H1 (cell line): ENCODE measurements around the gene CD69. TPM values are rescaled to one million over a fixed set of nuclear protein-coding genes. Genes with fewer than 3 reads are reported as not detected.

Experiments
- CBX8 ChIP-seq: fragments of 300-800, 300-1000 bp; sonication (generic); IDR thresholded peaks from 2 replicates; pipeline ENCODE4 v1.7.1; 2016; ENCODE audit warnings: low read depth, low read length, borderline replicate concordance
- EZH2 ChIP-seq: fragments of 200-600 bp; sonication (generic); IDR thresholded peaks from 2 replicates; pipeline ENCODE4 v1.7.1; 2012; ENCODE audit warnings: low read depth, mild to moderate bottlenecking, moderate library complexity, low read length, inconsistent platforms; ENCODE audit not compliant: severe bottlenecking
- KDM5A ChIP-seq: fragments of 200-600 bp; IDR thresholded peaks from 2 replicates; pipeline ENCODE4 v1.7.1; 2012; ENCODE audit warnings: mild to moderate bottlenecking, low read length, inconsistent platforms, mixed read lengths
- NANOG ChIP-seq: IDR thresholded peaks from 2 replicates; pipeline ENCODE4 v1.6.1; 2011; ENCODE audit warnings: low read length, low read depth, mild to moderate bottlenecking, inconsistent platforms; ENCODE audit not compliant: insufficient read depth, poor library complexity, severe bottlenecking
- SIN3A ChIP-seq, 2 experiments: IDR thresholded peaks in 1 of 2; conservative IDR thresholded peaks in 1 of 2; 2 replicates each; pipeline ENCODE4 v1.6.1; 2011 to 2012; ENCODE audit warnings: low read length in 2 of 2, improper control_type of control experiment in 1 of 2, low read depth in 1 of 2, mild to moderate bottlenecking in 1 of 2
- SRF ChIP-seq: IDR thresholded peaks from 2 replicates; pipeline ENCODE4 v1.6.1; 2011; ENCODE audit warnings: mild to moderate bottlenecking, low read depth, low read length, moderate library complexity
- TAF7 ChIP-seq: optimal IDR thresholded peaks from 2 replicates; pipeline ENCODE3; 2011; ENCODE audit warnings: low read depth, mild to moderate bottlenecking, inconsistent platforms, low read length, moderate library complexity, borderline replicate concordance
- polyA plus RNA-seq, 7 experiments: library from polyadenylated mRNA; depleted of rRNA in 3 of 7; stranded (reverse) in 5 of 7; unstranded in 2 of 7; fragments of >200 nt in 5 of 7; fragments of 200-250 nt in 2 of 7; gene quantifications; 1 replicate in 5 of 7; 2 replicates in 1 of 7; 4 replicates in 1 of 7; pipeline versions ENCODE4 v1.2.1 to v1.2.3, GENCODE V29; 2011 to 2013; ENCODE audit warnings: missing spikeins in 2 of 7, mixed read lengths in 2 of 7
- total RNA-seq: library from RNA; stranded (reverse); fragmentation: NEBNext Ultra II Directional; extraction: Animal tissue kit (Norgen Biotek cat#: 25700); gene quantifications from 2 replicates; pipeline ENCODE4 v1.2.1, GENCODE V29; 2021
- TF ChIP-seq, protein P1 (sequence below): fragments of 300-600 bp; sonication (generic); IDR thresholded peaks from 2 replicates; pipeline ENCODE4 v1.7.1; 2012; ENCODE audit warnings: low read length, moderate library complexity, mild to moderate bottlenecking, inconsistent platforms; ENCODE audit not compliant: insufficient replicate concordance
- TF ChIP-seq, protein P2 (sequence below): IDR thresholded peaks from 2 replicates; pipeline ENCODE4 v1.6.1; 2012; ENCODE audit warnings: low read length, inconsistent platforms

Gene CD69
- total and polyA plus RNA-seq, 2 of the 8 experiments (the other 6 are each of a cell fraction or from before 2014, with no cell fraction given): not detected

DNA sequence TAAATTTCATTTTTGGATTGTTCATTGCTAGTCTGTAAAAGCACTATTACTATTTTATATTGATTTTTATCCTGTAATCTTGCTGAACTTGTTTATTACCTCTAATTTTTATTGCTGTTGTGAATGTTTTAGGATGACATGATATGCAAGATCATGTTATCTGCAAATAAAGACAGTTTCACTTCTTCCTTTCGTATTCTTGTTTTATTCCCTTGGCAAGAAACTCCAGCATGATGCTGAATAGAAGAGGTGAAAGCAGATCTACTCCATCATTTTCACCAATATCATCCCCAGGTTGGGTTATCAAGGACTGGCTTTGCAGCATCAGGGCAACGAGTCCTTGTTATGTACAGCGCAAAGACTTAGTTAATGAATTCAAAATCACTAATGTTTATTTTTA is 25.1 kb downstream of the CD69 start (continued):
- TF ChIP-seq, protein P1, sequence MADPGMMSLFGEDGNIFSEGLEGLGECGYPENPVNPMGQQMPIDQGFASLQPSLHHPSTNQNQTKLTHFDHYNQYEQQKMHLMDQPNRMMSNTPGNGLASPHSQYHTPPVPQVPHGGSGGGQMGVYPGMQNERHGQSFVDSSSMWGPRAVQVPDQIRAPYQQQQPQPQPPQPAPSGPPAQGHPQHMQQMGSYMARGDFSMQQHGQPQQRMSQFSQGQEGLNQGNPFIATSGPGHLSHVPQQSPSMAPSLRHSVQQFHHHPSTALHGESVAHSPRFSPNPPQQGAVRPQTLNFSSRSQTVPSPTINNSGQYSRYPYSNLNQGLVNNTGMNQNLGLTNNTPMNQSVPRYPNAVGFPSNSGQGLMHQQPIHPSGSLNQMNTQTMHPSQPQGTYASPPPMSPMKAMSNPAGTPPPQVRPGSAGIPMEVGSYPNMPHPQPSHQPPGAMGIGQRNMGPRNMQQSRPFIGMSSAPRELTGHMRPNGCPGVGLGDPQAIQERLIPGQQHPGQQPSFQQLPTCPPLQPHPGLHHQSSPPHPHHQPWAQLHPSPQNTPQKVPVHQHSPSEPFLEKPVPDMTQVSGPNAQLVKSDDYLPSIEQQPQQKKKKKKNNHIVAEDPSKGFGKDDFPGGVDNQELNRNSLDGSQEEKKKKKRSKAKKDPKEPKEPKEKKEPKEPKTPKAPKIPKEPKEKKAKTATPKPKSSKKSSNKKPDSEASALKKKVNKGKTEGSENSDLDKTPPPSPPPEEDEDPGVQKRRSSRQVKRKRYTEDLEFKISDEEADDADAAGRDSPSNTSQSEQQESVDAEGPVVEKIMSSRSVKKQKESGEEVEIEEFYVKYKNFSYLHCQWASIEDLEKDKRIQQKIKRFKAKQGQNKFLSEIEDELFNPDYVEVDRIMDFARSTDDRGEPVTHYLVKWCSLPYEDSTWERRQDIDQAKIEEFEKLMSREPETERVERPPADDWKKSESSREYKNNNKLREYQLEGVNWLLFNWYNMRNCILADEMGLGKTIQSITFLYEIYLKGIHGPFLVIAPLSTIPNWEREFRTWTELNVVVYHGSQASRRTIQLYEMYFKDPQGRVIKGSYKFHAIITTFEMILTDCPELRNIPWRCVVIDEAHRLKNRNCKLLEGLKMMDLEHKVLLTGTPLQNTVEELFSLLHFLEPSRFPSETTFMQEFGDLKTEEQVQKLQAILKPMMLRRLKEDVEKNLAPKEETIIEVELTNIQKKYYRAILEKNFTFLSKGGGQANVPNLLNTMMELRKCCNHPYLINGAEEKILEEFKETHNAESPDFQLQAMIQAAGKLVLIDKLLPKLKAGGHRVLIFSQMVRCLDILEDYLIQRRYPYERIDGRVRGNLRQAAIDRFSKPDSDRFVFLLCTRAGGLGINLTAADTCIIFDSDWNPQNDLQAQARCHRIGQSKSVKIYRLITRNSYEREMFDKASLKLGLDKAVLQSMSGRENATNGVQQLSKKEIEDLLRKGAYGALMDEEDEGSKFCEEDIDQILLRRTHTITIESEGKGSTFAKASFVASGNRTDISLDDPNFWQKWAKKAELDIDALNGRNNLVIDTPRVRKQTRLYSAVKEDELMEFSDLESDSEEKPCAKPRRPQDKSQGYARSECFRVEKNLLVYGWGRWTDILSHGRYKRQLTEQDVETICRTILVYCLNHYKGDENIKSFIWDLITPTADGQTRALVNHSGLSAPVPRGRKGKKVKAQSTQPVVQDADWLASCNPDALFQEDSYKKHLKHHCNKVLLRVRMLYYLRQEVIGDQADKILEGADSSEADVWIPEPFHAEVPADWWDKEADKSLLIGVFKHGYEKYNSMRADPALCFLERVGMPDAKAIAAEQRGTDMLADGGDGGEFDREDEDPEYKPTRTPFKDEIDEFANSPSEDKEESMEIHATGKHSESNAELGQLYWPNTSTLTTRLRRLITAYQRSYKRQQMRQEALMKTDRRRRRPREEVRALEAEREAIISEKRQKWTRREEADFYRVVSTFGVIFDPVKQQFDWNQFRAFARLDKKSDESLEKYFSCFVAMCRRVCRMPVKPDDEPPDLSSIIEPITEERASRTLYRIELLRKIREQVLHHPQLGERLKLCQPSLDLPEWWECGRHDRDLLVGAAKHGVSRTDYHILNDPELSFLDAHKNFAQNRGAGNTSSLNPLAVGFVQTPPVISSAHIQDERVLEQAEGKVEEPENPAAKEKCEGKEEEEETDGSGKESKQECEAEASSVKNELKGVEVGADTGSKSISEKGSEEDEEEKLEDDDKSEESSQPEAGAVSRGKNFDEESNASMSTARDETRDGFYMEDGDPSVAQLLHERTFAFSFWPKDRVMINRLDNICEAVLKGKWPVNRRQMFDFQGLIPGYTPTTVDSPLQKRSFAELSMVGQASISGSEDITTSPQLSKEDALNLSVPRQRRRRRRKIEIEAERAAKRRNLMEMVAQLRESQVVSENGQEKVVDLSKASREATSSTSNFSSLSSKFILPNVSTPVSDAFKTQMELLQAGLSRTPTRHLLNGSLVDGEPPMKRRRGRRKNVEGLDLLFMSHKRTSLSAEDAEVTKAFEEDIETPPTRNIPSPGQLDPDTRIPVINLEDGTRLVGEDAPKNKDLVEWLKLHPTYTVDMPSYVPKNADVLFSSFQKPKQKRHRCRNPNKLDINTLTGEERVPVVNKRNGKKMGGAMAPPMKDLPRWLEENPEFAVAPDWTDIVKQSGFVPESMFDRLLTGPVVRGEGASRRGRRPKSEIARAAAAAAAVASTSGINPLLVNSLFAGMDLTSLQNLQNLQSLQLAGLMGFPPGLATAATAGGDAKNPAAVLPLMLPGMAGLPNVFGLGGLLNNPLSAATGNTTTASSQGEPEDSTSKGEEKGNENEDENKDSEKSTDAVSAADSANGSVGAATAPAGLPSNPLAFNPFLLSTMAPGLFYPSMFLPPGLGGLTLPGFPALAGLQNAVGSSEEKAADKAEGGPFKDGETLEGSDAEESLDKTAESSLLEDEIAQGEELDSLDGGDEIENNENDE: no peak
- TF ChIP-seq NANOG (no peak), KDM5A (no peak), SIN3A (conservative IDR thresholded peaks at IDR 0.05 in 1 of 2, IDR thresholded peaks at IDR 0.05 in 1 of 2; ENCODE audit: low read depth in 1 of 2, low read length in 2 of 2) (no peak), EZH2 (no peak), TAF7 (no peak), SRF (no peak), CBX8 (no peak)
- TF ChIP-seq, protein P2, sequence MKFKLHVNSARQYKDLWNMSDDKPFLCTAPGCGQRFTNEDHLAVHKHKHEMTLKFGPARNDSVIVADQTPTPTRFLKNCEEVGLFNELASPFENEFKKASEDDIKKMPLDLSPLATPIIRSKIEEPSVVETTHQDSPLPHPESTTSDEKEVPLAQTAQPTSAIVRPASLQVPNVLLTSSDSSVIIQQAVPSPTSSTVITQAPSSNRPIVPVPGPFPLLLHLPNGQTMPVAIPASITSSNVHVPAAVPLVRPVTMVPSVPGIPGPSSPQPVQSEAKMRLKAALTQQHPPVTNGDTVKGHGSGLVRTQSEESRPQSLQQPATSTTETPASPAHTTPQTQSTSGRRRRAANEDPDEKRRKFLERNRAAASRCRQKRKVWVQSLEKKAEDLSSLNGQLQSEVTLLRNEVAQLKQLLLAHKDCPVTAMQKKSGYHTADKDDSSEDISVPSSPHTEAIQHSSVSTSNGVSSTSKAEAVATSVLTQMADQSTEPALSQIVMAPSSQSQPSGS: no peak
